Epidermal melanocyte (primary cell): Measurements from ENCODE around the gene SCFD2.
"Not testable (repeated sequence)": the region's sequence is repeated elsewhere in the genome, so short reads cannot be mapped to it uniquely, and the experiment has no call there.

Experiments
- DNase-seq: peaks from one replicate; pipeline ENCODE4 v3.0.0; 2011; ENCODE audit warnings: low spot score; ENCODE audit not compliant: insufficient read length

SCFD2 gene

DNA sequence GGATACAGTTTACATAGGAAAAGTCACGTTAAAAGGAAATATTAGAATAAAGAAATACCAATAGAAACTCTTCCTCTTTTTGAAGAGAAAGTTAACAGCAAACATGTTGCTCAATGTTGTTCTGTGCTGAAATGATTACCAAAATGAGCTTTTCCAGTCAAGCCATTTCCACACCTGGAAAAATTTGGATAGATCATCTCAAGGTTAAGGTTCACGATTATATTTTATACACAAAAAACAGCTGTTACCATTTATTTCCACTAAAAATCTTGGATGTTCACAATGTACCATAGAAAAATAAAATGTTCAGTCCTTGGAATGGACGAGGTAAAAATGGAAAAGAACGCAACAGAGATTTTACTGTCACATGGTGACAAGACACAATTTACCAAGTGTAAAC lies 218.7 kb downstream of the SCFD2 start:
- no peak for DNase-seq

DNA sequence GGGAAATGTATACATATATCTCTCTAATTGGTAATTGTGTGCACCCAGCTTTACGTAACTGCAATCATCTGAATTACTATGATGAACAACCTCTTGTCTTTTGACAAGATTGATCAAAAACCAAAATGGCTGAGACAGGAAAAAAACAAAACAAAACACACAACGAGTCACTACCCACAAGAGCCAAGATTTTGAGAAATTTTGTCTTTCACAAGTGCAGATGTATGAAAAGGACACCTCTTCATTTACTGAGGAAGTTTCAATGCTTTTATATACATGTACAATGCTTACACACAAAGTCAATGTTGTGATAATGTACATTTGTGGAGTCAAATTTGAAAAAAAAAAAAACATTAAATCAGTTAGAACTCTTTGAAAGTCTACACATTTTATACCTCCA lies 224.6 kb downstream of the SCFD2 start:
- DNase-seq, result no peak

DNA sequence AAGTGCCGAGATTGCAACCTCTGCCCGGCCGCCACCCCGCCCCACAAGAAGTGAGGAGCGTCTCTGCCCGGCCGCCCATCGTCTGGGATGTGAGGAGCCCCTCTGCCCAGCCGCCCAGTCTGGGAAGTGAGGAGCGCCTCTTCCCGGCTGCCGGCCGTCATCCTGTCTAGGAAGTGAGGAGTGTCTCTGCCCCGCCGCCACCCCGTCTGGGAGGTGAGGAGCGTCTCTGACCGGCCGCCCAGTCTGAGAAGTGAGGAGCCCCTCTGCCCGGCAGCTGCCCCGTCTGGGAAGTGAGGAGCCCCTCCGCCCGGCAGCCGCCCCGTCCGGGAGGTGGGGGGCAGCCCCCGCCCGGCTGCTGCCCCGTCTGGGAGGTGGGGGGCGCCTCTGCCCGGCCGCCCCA lies 226.6 kb downstream of the SCFD2 start:
- DNase-seq, result not testable (repeated sequence)

DNA sequence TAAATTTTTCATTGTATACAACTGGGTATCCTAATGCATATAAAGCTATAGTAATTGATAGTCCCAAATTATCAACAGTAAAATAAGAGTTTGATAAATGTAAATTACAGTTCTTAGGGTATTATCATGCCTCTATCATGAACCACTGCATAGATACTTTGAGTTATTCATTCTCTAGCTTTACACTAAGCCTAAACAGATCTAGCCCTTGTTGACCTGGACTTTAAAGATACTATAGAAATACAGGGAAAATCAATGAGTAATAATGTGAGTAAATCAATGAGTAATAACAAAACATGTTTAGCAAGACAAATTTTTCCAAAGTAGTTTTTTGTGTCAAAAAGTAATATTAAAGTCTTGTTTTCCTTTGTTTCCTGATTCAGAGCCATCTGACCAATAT lies 228.4 kb downstream of the SCFD2 start:
- DNase-seq, result no peak

DNA sequence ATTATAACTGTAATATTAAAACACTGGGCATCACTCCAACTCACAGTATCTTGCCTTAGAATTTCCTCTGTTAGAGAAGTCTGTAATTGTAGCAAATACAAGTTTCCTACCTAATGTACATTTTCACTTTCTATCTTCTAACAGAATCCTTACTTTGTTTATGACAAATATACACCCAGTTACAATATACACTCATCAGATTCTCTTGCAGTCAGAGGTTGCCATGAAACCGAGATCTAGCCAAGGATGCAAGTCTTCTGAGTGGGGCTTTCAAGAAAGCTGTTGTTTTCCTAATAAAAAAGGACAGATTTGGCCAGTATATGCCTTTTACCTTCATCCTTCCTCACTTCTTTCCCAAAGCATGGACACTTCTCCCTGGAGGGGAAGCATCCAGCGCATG lies 228.9 kb downstream of the SCFD2 start:
- no peak for DNase-seq

DNA sequence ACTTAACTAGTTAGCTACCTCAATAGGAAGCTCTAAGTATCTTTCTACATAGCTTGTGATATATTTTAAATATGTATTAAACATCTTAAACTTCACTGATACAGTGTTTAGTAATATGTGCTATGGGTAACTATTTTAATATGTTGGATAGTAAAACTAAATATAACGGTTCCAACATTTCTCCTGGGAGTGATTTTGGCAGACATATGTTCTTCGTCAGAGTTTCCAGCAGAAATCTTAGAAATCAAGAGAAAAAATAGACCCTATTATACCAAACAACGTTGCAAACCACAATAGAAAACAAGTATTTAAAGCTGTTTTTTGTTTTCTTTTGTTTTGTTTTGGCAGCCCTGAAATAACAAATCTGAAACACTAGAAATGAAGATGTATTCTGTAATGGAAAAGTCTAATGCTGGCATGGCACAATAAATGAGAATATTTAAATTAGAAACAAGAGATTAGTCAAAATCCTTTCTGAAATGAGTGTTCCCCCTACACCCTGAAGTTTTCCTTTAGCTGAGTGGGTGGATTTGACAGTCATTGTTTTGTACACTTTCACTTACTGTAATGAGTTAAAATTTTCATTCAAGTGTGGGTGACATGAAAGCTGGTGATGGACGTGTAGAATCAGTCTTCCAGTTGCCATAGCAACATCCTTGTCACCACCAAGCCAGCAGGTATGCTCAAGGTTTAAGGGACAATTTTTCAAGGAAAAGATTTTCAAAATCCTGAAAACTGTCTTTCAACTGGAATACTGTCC lies 233.5 kb downstream of the SCFD2 start:
- DNase-seq, result no peak

DNA sequence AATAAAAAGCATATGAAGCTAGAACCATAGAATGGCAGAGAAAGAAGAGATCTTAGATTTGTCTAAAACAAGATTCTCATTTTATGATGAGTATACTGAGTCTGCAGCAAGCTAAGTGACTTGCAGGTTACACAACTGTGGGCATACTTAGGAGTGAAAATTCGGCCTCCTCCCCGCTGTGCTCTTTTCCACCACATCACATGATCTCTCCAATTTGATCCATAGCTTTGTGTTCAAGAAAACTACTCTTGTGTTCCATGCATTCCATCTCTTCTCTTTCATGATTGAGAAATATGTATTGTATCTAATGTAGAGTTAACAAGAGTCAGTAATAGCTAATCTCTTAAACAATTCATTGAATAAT lies 234.3 kb downstream of the SCFD2 start:
- no peak for DNase-seq

DNA sequence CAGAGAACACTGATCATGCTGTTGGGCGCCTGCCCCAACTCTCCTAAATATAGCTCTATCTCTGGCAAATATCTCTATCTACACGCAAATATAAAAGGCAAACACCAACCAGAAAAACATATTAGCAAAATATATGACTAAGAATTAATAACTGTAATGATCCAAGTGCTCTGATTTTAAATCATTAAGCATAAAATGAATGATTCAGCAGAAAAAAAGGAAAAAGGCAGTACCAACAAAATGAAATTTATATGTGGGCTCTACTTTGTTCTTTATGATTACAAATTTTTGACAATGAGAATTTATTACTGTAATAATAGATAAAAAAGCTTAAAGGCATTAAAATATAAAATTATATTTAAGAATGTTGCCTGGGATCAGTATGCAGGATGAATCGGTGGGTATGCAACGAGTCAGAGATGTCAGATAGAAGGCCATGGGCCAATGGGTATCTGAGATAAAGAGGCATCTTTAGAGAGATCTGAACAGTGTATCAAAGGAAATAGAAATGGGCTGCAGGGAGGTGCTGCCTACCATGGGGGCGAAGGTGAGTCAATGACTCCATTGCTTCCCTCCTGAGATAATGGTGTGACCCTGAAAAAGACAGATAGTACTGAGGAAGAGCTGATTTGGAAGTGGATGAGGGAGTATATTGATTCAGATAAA lies 234.8 kb downstream of the SCFD2 start:
- DNase-seq, result no peak

DNA sequence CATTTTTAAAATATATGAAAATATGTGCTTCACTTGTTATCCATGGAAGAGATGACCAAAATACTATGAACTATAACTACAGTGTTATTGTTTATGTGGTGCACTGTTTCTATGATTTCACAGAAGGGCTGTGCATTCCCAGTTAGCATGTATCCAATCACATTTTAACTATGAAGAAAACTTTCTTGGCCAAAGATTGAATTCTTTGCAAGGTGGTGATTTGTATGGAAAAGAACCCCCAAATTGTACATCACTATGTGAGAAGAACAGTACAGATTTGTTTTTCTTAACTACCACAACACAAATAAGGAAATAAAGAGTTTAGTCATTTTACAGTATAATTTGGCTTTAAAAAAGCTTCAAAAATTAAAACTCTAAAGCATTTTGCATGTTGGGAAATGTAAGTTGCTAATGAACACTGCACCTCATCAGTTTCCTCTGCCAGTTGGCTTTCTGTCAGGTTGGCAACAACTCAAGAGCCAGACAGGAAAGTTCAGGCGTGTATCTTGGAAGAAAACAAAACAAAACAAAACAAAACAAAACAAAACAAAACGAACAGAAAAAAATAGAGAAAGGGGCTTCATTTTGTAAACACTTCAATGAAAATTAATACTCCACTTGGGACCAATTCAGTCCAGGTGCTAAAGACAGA lies 237.0 kb downstream of the SCFD2 start:
- no peak for DNase-seq

DNA sequence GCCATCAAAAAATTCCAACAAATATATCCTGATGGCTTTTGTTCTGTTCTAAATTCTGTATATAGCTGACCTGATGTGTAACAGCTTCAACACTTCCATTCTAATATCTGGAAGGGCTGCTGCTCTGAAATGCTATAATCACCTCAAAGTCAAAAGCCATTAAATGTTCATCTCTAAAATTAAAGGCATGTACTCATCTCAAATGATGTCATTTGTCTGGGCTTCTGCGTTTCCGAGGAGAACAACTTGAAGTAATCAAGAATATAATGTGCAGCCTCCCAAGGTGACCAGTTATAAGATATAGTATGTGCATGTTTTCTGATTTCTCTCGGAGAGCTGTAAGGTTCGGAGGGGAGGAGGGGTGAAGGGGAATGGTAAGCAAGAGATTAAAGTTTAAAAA lies 237.6 kb downstream of the SCFD2 start:
- no peak for DNase-seq

DNA sequence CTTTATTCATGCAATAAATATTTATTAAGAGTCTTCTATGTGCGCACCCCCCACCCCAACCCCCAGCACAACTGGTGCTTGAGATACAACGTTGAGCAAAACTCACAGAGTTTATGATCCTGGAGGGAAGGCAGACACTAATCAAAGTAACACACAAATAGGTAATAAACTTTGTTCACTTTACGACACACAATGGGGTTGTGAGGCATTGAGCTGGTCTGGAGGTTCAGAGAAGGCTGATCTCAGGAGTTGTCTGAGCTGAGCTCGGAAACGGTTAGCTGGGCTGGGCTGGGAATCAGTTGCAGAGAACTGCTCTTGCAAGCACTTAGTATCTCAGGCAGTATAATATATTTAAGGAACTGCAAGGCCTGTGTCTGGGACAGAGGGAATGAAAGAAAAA lies 238.5 kb downstream of the SCFD2 start:
- no peak for DNase-seq

DNA sequence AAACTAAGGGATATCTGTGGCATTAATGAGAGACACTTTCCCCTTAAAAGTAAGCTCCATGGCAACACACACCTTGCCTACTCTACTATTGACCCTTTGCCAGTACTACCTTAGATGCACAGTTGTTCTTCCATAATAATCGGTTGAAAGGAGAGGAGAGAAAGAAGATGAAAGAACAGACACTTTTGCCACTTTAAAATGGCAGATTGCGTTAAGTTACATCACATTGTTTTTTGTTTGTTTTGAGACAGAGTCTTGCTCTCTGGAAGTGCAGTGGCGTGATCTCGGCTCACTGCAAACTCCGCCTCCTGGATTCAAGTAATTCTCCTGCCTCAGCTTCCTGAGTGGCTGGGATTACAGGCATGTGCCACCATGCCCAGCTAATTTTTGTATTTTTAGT lies 239.8 kb downstream of the SCFD2 start:
- no peak for DNase-seq

DNA sequence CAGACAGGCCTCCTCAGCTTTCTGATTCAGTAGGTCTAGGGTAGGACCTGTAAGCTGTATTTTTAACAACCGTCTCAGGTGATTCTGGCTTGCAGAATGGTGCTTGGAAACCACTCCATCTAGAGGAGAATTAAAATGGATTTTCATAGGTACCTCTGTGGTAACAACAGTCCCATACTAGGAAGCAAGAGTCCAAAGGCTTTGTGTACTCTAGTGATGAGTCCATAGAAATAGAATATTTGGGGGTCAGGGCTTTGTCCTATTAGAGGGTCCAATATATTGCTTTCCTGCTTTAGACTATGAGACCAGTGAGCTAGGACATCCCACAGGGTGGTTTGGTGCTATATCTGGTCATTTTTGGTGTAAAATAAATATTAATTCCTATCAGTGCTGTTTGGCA lies 242.0 kb downstream of the SCFD2 start:
- no peak for DNase-seq

DNA sequence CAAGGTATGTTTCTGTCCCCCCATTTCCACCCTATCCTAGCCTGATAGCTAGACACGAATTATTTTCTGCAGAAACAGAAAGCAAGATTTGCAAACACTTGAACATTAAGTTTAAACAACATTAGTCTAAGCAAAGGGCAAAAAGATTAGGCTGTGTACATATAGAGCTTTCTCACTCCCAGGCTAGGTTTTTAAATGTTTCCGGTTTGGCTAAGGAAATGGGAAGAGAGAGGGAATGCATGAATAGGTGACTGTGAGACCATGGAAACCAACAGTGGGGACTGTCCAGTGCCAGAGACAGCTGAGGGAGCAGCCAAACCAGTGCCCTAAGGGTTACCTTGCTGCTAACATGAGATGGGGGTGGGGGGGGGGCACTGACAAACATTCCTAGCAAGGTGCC lies 242.7 kb downstream of the SCFD2 start:
- no peak for DNase-seq

DNA sequence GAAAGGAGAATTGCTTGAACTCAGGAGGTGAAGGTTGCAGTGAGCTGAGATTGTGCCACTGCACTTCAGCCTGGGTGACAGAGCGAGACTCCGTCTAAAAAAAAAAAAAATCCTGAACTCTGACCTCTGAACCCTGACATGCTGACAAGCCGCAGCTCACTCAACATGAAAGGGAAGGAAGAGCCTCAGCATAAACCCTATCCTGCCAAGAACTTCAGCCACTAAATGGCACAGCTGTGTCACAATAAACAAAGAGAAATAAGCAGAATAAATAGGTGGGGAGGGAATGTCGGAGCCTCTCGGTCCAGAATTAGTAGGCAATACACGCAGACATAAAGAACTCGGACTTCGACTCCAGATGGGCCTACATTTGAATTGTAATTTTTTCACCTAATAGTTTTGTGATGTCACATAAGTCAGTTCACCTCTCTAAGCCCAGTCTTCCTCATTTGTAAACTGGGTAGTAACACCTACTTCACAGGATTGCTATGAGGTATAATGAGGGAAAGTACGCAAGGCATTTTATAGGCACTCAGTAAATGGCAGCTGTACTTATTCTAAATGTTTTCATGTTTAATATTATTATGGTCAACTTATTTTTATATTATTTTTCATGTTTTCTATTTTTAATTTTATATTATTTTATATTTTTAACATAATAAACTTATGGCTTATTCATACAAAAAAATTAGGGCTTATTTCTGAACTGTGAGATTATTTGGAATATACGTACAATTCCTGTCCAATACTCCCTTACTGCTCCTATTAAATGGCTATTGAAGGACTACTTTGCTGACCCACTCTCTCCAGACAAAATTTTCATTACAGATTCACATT lies 243.4 kb downstream of the SCFD2 start:
- DNase-seq, result no peak

DNA sequence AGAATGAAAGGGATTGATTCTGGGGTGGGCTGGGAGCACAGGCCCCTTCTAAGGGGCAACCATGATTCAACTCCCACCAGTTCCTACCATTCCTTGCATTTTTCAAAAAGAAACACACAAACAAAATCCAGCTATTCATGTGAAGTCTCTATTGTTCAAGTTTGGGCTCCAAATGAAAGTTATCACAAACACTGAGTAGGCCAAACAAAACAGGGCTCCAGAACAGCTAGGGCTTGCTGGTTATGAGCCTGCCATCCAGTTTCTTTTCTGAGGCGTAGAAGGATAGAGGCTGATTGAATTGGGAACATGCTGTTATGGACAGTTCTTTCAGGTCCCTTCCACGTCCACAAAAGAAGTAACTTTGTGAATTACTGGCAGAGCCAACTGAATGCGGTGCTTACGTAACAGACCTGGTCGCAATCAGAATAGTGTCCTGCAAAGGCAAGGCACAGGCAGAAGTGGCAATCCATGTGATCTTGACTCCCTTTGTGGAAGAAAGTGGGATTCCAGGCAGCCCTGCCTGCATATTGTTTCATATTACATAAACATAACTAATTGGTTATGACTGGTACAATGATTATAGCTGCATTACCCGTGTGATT lies 244.5 kb downstream of the SCFD2 start:
- no peak for DNase-seq

DNA sequence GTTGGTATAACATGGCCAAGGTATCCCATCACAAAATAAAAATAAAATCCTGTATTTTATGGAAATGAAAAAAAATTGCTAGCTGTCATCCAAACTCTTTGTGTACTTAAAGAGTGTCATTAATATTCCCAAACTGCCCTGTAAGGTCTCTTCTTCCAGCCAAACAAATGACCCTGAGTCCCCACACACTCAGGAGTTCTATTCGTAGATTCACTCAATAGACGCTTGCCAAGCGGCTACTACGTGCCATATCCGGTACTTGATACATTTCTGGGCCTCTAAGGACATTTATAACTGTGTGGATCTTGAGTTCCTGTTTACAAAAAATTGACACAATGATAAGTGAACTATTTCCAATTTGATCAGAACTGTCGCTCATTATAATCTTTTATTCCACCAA lies 245.1 kb downstream of the SCFD2 start:
- no peak for DNase-seq

DNA sequence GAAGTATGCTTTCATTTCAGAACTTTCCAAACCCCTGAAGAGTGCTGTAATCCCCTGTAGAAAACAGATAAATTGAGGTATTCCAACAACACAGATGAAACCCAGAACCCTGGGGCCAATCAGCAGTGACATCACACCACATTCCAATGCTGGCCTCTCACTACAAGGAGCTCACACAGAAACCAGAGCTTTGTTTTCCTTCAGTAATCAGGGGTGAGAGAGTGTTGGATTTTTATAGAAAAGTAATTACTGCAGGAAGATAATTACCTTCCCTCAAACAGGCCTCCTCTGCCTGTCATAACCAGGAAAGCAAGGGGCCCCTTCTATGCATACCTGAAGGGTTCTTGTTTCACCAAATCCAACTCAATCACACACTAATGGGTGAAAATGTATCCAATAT lies 246.2 kb downstream of the SCFD2 start:
- DNase-seq, result peak; percentile 50

DNA sequence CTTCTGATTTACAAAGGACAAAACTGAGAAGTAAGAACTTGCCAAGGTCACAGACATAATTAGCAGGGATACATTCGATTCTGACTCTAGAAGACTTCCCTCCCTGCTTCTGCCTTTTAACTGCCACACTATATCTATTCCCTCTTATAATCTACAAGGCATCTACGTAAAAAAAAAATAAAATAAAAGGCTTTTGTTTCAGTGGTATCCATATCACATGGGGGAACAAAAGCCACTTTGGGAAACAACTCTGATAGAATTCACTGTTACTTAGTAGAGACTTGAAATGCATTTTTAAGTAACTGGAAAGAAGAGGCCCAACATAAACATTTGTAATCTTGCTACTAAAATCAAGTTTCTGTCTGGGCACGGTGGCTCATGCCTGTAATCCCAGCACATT lies 247.2 kb downstream of the SCFD2 start:
- DNase-seq, result no peak

DNA sequence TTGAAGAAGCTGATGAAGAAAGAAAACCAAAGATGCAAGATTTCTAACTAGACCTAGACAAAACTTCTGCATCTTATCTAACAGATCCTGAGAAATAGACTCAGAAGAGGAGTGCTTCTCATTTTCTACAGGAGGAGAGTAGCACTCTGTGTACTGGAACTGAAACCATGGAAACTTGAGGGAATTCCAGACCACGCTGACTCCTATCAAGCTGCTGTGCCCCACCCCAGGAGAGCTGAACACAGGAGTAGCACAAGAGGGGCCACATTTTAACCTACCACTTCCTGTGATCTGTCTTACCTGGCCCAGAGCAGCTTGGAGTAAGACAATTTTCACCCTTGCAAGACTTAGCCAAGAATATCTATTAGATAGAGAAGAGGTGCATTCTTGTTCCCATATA lies 248.9 kb downstream of the SCFD2 start:
- no peak for DNase-seq

DNA sequence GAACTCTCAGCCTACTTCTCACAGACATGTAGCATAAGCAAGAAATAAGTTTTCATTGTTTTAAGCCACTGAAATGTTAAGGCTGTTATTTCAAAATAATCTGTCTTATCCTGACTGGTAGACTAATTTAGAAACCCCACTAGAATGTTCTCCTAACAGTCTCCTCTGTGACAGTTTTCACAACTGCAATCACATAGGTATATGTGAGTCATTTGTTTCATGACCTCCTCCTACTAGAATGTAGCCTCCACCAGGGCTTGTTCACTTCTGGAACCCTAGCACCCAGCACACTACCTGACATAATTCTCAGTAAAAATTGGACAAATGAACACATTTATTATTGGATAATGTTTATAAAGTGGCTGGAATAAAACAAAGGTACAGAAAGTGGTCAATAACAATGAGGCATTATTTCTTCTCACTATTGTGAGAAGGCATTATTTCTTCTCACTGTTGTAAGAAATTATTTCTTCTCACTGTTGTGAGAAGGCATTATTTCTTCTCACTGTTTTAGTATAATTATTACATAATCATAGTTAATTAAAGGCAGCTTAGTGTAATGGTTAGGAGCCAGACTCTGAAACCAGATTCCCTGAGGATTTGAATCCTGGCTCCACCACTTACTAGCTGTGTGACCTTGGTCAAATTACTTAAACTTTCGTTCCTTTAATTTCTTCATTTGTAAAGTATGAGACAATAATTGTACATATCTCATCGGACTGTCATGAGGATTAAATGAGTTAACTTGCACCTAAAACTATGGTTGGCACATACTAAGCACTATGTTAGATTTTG lies 252.2 kb downstream of the SCFD2 start:
- DNase-seq, result no peak
